CD4-positive, alpha-beta T cell (primary cell): ENCODE results near the gene VAV2. TPM values are rescaled to one million over a fixed set of nuclear protein-coding genes. Genes with fewer than 3 reads are reported as not detected.

Experiments used
- ATAC-seq: fragments of 200-7000 bp; cut with Tn5 transposase; one replicate; pipeline ENCODE4 v1.10.0; 2022; ENCODE audit warnings: mild to moderate bottlenecking; ENCODE audit not compliant: poor library complexity
- CTCF ChIA-PET: fragments of 350-600 bp; sonication (Branson Sonifier 250); formaldehyde crosslinking; loops from one replicate; lab custom pipeline; 2021; ENCODE audit warnings: antibody characterized with exemption, inconsistent platforms; lab: Charles Lee
- POLR2A ChIA-PET: fragments of 350-600 bp; sonication (Branson Sonifier 250); formaldehyde crosslinking; loops from one replicate; lab custom pipeline; 2021; ENCODE audit warnings: antibody characterized with exemption, inconsistent platforms; lab: Charles Lee
- DNase-seq, 14 experiments: peaks; one replicate each; pipeline ENCODE4 v3.0.0-alpha.2; 2013 to 2020; ENCODE audit warnings: mixed read lengths in 2 of 14
- H3K27ac ChIP-seq, 2 donors: one replicate each; pipeline versions ENCODE4 v1.5.1 to v1.7.0; 2013; ENCODE audit warnings: low read length in 2 of 2, low read depth in 1 of 2, mild to moderate bottlenecking in 1 of 2
- H3K27me3 ChIP-seq, 2 experiments: 1 replicate in 1 of 2; 2 replicates in 1 of 2; pipeline versions ENCODE4 v1.6.1 to v1.7.0; 2013; ENCODE audit warnings: low read length in 2 of 2, control low read depth in 1 of 2, mild to moderate bottlenecking in 1 of 2, moderate library complexity in 1 of 2; ENCODE audit not compliant: insufficient read depth in 2 of 2, control insufficient read depth in 1 of 2
- H3K36me3 ChIP-seq: one replicate; pipeline ENCODE4 v1.6.1; 2013; ENCODE audit warnings: low read length, control low read depth; ENCODE audit not compliant: insufficient read depth
- H3K4me1 ChIP-seq: one replicate; pipeline ENCODE4 v1.6.1; 2013; ENCODE audit warnings: low read length, control low read depth; ENCODE audit not compliant: insufficient read depth
- H3K4me3 ChIP-seq: one replicate; pipeline ENCODE4 v1.5.1; 2013; ENCODE audit warnings: mild to moderate bottlenecking, low read length, moderate library complexity
- H3K9me3 ChIP-seq, 2 experiments: 1 replicate in 1 of 2; 2 replicates in 1 of 2; pipeline versions ENCODE4 v1.6.1 to v1.7.0; 2013; ENCODE audit warnings: low read length in 2 of 2, mild to moderate bottlenecking in 2 of 2, control low read depth in 1 of 2, moderate library complexity in 1 of 2; ENCODE audit not compliant: control insufficient read depth in 1 of 2, insufficient read depth in 1 of 2
- H3K27ac Mint-ChIP-seq: one replicate; pipeline ENCODE4 v1.8.0; 2020; ENCODE audit warnings: mixed read lengths
- H3K27me3 Mint-ChIP-seq: one replicate; pipeline ENCODE4 v1.8.0; 2021; ENCODE audit warnings: mixed read lengths
- H3K36me3 Mint-ChIP-seq: one replicate; pipeline ENCODE4 v1.8.0; 2021; ENCODE audit warnings: low read depth, mixed read lengths
- H3K4me1 Mint-ChIP-seq: one replicate; pipeline ENCODE4 v1.8.0; 2021; ENCODE audit warnings: low read depth, mixed read lengths
- H3K4me3 Mint-ChIP-seq: one replicate; pipeline ENCODE4 v1.8.0; 2020; ENCODE audit warnings: mild to moderate bottlenecking, mixed read lengths
- H3K9me3 Mint-ChIP-seq: one replicate; pipeline ENCODE4 v1.8.0; 2020; ENCODE audit warnings: mixed read lengths
- CTCF ChIP-seq: fragments of 200-600 bp; IDR thresholded peaks from one replicate; pipeline ENCODE4 v1.8.0; 2022; ENCODE audit warnings: antibody characterized with exemption, mild to moderate bottlenecking
- intact Hi-C, 2 experiments: fragments of 100-400 bp; cut with DNase I in 1 of 2; cut with micrococcal nuclease in 1 of 2; formaldehyde crosslinking; loops; one replicate each; pipeline versions ENCODE4 v1.15.1 to v1.9.0; 2023 to 2025; cut with DNase I, micrococcal nuclease
- total RNA-seq, 174 experiments: library from RNA in 2 of 174; stranded (reverse) in 2 of 174; gene quantifications; one replicate each; pipeline ENCODE4 v1.2.3 and lab custom pipeline; 2021 to 2026

The VAV2 gene
- total RNA-seq, 2 experiments from 2014 or later: 1.6 to 1.7 TPM

GRCh38 chr9:133977421-133978201, 14.5 kb downstream of the VAV2 start:
- POLR2A ChIA-PET: no interaction called here
- no peak for TF ChIP-seq CTCF
- intact Hi-C loops: no loop called here
- Mint-ChIP-seq H3K27ac (no peak overlapping the region), H3K36me3 (no peaks in the 10 kb centered on the region), H3K9me3 (no peaks in the 10 kb centered on the region), H3K27me3 (no peaks in the 10 kb centered on the region), H3K4me1 (no peaks in the 10 kb centered on the region), H3K4me3 (no peak overlapping the region)
- Histone ChIP-seq H3K9me3 (no peaks in the 10 kb centered on the region), H3K4me3 (no peak overlapping the region), H3K36me3 (no peaks in the 10 kb centered on the region), H3K27me3 (no peaks in the 10 kb centered on the region), H3K27ac (no peak overlapping the region), H3K4me1 (no peaks in the 10 kb centered on the region)
- DNase-seq (no peak), ATAC-seq (no peak)
- CTCF ChIA-PET: no interaction called here

DNA sequence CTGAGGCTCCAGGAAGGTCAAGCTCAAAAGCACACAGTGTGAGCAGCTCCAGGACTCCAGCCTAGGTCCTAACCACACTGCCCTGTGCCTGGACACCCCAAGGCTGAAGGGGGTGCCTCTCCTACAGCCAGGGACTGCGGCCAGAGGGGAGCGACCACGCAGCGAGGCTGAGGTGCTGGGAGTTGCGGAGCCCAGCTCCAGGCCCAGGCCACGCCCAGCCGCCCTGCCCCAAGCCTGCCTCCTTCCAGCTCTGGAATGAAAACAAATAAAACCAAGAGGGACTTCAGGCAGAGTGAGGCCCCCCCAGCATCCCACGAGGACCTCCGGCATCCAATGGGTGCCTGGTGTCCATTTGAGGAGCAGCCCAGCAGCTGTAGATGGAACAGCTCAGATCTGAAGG, 15.2 kb downstream of the VAV2 start:
- no peaks in the 10 kb centered on the region for H3K9me3 Mint-ChIP-seq
- no peak for TF ChIP-seq CTCF
- Histone ChIP-seq H3K9me3 (no peaks in the 10 kb centered on the region), H3K4me3 (no peak overlapping the region), H3K36me3 (no peaks in the 10 kb centered on the region), H3K4me1 (no peaks in the 10 kb centered on the region), H3K27ac (no peak overlapping the region), H3K27me3 (no peaks in the 10 kb centered on the region)
- H3K36me3 Mint-ChIP-seq: no peaks in the 10 kb centered on the region
- H3K4me3 Mint-ChIP-seq: no peak overlapping the region
- H3K27ac Mint-ChIP-seq: no peak overlapping the region
- H3K27me3 Mint-ChIP-seq: no peaks in the 10 kb centered on the region
- DNase-seq (no peak), ATAC-seq (no peak)
- ChIA-PET POLR2A (no interaction called here), CTCF (no interaction called here)
- intact Hi-C loops: no loop called here
- H3K4me1 Mint-ChIP-seq: no peaks in the 10 kb centered on the region

- no peak overlapping the region for H3K27ac ChIP-seq
- H3K27me3 Mint-ChIP-seq: no peaks in the 10 kb centered on the region
- H3K4me3 ChIP-seq: no peak overlapping the region
- no peak for DNase-seq
- POLR2A ChIA-PET: no interaction called here
- H3K4me3 Mint-ChIP-seq: no peak overlapping the region
- CTCF ChIA-PET: no interaction called here
- no peaks in the 10 kb centered on the region for H3K9me3 Mint-ChIP-seq
- no peak overlapping the region for H3K27ac Mint-ChIP-seq
- no peaks in the 10 kb centered on the region for H3K36me3 ChIP-seq
- H3K4me1 ChIP-seq: no peaks in the 10 kb centered on the region
- no peak for TF ChIP-seq CTCF
- no peak for ATAC-seq
- H3K4me1 Mint-ChIP-seq: no peaks in the 10 kb centered on the region
- no peaks in the 10 kb centered on the region for H3K36me3 Mint-ChIP-seq
- intact Hi-C loops: no loop called here
- H3K27me3 ChIP-seq: no peaks in the 10 kb centered on the region
- no peaks in the 10 kb centered on the region for H3K9me3 ChIP-seq
Measured at GRCh38 chr9:133976191-133976861, 15.8 kb downstream of the VAV2 start.
